GM12878 (cell line): ENCODE measurements around the gene PRR7. TPM values are rescaled to one million over a fixed set of nuclear protein-coding genes. Genes with fewer than 3 reads are reported as not detected.

ENCODE experiments used
- ATAC-seq: fragments of 200-7000 bp; cut with Tn5 transposase; 3 replicates; pipeline ENCODE4 v1.9.1; 2020; ENCODE audit warnings: mild to moderate bottlenecking, moderate library complexity
- BruUV-seq: library from RNA; stranded (reverse); fragments of 400-500 nt; replicated peaks from 2 replicates; lab custom pipeline; 2021; lab: Mats Ljungman, UMichigan
- CTCF ChIA-PET: fragments of 300-600 bp; sonication (Branson Sonifier 250); formaldehyde crosslinking; extraction: SDS; loops from one replicate; lab custom pipeline; 2021; ENCODE audit warnings: inconsistent platforms; lab: Yijun Ruan, JAX
- POLR2A ChIA-PET: fragments of 350-600 bp; formaldehyde crosslinking; extraction: SDS; loops from one replicate; lab custom pipeline; 2021; ENCODE audit warnings: inconsistent platforms; lab: Charles Lee
- RAD21 ChIA-PET: fragments of 300-600 bp; sonication (Branson Sonifier 250); formaldehyde crosslinking; loops from one replicate; lab custom pipeline; 2023; ENCODE audit warnings: antibody characterized with exemption; ENCODE audit not compliant: unreplicated experiment; lab: Charles Lee
- SMC1A ChIA-PET: fragments of 300-600 bp; sonication (Branson Sonifier 250); formaldehyde crosslinking; loops from one replicate; lab custom pipeline; 2023; ENCODE audit not compliant: unreplicated experiment, uncharacterized antibody; lab: Charles Lee
- DNase-seq: peaks from one replicate; pipeline ENCODE4 v3.0.0-alpha.2; 2011; ENCODE audit warnings: low read depth, low spot score
- FAIRE-seq: peaks from 3 replicates; lab custom pipeline; 2011; peaks lifted over from hg19 to GRCh38; lab: Jason Lieb, UNC
- H2AFZ ChIP-seq: 2 replicates; pipeline ENCODE4 v1.6.0; 2011; ENCODE audit warnings: low read depth, low read length, control low read depth; ENCODE audit not compliant: control insufficient read depth
- H3K27ac ChIP-seq: 2 replicates; pipeline ENCODE4 v1.5.1; 2011; ENCODE audit warnings: control low read depth; ENCODE audit not compliant: control insufficient read depth, insufficient read depth
- H3K27me3 ChIP-seq, 2 experiments: replicated peaks in 1 of 2; 2 replicates each; pipeline versions ENCODE4 v1.6.0 to v1.6.1; 2011; ENCODE audit warnings: low read length in 1 of 2; ENCODE audit not compliant: control insufficient read depth in 2 of 2, insufficient read depth in 2 of 2
- H3K36me3 ChIP-seq, 2 experiments: 2 replicates each; pipeline ENCODE4 v1.5.1; 2011; ENCODE audit warnings: low read length in 1 of 2; ENCODE audit not compliant: control insufficient read depth in 2 of 2, insufficient read depth in 2 of 2
- H3K4me1 ChIP-seq: 2 replicates; pipeline ENCODE4 v1.6.1; 2011; ENCODE audit warnings: mild to moderate bottlenecking, low read length, moderate library complexity, mixed read lengths; ENCODE audit not compliant: control insufficient read depth, insufficient read depth
- H3K4me2 ChIP-seq: 2 replicates; pipeline ENCODE4 v1.6.0; 2011; ENCODE audit warnings: control low read depth; ENCODE audit not compliant: control insufficient read depth, insufficient read depth
- H3K4me3 ChIP-seq: fragments of 200-600 bp; sonication (generic); 2 replicates; pipeline ENCODE4 v1.5.1; 2016
- H3K79me2 ChIP-seq: 2 replicates; pipeline ENCODE4 v1.6.0; 2011; ENCODE audit warnings: low read length; ENCODE audit not compliant: control insufficient read depth, insufficient read depth
- H3K9ac ChIP-seq: 2 replicates; pipeline ENCODE4 v1.8.0; 2011; ENCODE audit warnings: low read length, control low read depth, mixed read lengths; ENCODE audit not compliant: control insufficient read depth, insufficient read depth
- H3K9me3 ChIP-seq: replicated peaks from 3 replicates; pipeline ENCODE4 v1.5.1; 2011; ENCODE audit warnings: mild to moderate bottlenecking, low read length; ENCODE audit not compliant: control insufficient read depth, insufficient read depth
- H4K20me1 ChIP-seq: 2 replicates; pipeline ENCODE4 v1.6.0; 2011; ENCODE audit not compliant: control insufficient read depth, insufficient read depth
- POLR2AphosphoS5 ChIP-seq: IDR thresholded peaks from 2 replicates; pipeline ENCODE4 v1.6.1; 2011; ENCODE audit warnings: mild to moderate bottlenecking, low read length, inconsistent platforms
- SMC3 ChIP-seq: IDR thresholded peaks from 2 replicates; pipeline ENCODE4 v1.6.1; 2011; ENCODE audit warnings: low read length, improper control_type of control experiment, borderline replicate concordance
- WGBS: methylation state at CpG from one replicate; pipeline ENCODE4 v1.1.6; 2016; ENCODE audit warnings: low lambda C conversion rate; ENCODE audit not compliant: insufficient replicate concordance, insufficient coverage; ENCODE audit errors: missing lambda C conversion rate; 5-methylcytosine and 5-hydroxymethylcytosine counted together
- in situ Hi-C: fragments of 300-500 bp; cut with MboI; formaldehyde crosslinking; loops from 9 replicates; pipeline ENCODE4 v1.14.3; 2018; ENCODE audit warnings: mixed read lengths
- intact Hi-C: fragments of 100-400 bp; cut with micrococcal nuclease; formaldehyde crosslinking; loops from one replicate; pipeline ENCODE4 v1.14.2; 2022; ENCODE audit not compliant: unreplicated experiment
- polyA plus RNA-seq, 11 experiments: library from polyadenylated mRNA; depleted of rRNA in 4 of 11; unstranded in 6 of 11; stranded (reverse) in 5 of 11; fragments of >200 nt; fragmentation: Nextera tagmentation in 4 of 11; fragmentation: Illumina TruSeq in 1 of 11; extraction: Ambion mirVana in 4 of 11; extraction: Trizol in 1 of 11; gene quantifications; 1 replicate in 1 of 11; 2 replicates in 10 of 11; pipeline versions ENCODE4 v1.2.1 to v1.2.3, GENCODE V29; 2011 to 2016; ENCODE audit warnings: inconsistent platforms in 2 of 11, missing spikeins in 2 of 11, low read depth in 1 of 11
- total RNA-seq, 4 experiments: library from RNA; depleted of rRNA in 3 of 4; stranded (reverse); fragments of >200 nt in 3 of 4; fragmentation: Illumina TruSeq in 1 of 4; extraction: Trizol in 1 of 4; gene quantifications; 2 replicates each; pipeline versions ENCODE4 v1.2.1 to v1.2.3, GENCODE V29; 2013 to 2021
- TF ChIP-seq, protein P1 (sequence below): fragments of 450-650 bp; IDR thresholded peaks from 2 replicates; pipeline ENCODE4 v1.6.1; 2017; ENCODE audit warnings: antibody characterized with exemption, mild to moderate bottlenecking, moderate library complexity
- TF ChIP-seq, protein P2 (sequence below): fragments of 450-650 bp; IDR thresholded peaks from 2 replicates; pipeline ENCODE4 v1.6.1; 2018; ENCODE audit warnings: mild to moderate bottlenecking, low read depth, moderate library complexity; ENCODE audit not compliant: partially characterized antibody
- TF ChIP-seq, protein P3 (sequence below): fragments of 150-350 bp; IDR thresholded peaks from 2 replicates; pipeline ENCODE4 v1.6.1; 2016; ENCODE audit warnings: low read depth, low read length
- TF ChIP-seq, protein P4 (sequence below): fragments of 450-650 bp; IDR thresholded peaks from 2 replicates; pipeline ENCODE4 v1.6.1; 2017; ENCODE audit warnings: mild to moderate bottlenecking, low read depth, inconsistent platforms; ENCODE audit not compliant: poor library complexity, severe bottlenecking
- TF ChIP-seq, protein P5 (sequence below): fragments of 150-350 bp; IDR thresholded peaks from 2 replicates; pipeline ENCODE4 v1.6.1; 2014; ENCODE audit warnings: mild to moderate bottlenecking, low read depth, low read length

The PRR7 gene
- total and polyA plus RNA-seq, 10 of the 15 experiments (the other 5 are each of a cell fraction or from before 2014, with no cell fraction given) = 0.09 to 18.8 (median 4.6) TPM; not detected in 2

DNA sequence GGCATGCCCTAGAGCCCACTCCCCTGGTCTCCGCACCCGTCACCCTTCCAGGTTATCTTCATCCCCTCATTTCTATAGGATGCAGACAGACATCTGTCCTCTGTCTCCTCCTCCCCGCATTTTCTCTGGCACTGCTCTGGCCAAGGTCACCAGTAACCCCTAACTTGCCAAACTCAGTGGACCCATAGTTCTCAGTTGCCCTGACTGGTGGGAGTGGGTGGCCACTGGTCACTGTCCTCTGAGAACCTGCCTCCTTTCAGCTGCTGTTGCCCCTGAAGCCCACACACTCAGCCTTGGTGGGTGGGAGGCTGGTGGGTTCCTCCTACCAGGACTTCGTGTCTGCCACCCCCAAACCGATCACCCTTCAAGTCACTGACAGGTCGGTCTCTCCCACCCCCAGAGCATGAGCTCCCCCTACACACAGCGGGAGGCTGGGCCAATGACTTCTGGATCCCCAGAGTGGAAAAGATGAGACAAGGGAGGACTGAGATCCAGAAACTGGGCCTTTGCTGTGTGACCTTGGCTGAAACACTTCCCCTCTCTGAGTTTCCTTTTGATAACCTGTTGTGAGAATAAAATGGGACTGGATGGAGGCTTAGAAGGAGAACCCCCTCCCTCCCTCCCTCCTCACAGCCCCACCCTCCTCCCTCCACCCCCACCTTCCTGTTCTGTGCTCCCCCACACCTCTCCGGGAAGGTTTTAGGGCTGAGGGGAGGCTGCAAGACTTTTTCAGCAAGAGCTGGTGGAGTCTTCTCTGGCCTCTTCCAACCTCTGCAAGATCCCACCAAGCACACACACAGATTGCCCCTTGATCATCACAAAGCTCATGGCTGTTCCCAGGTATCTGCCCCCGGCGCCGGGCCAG lies 29.2 kb downstream of the PRR7 start:
- in situ Hi-C loops (no loop called here), intact Hi-C loops (no loop called here)
- ChIA-PET POLR2A (interaction anchor here (0.5 to 1.7 kb wide), 4 partner anchors 21 to 117 kb away, joined by 3 to 7 read pairs (median 4); partner anchors contain the start of gene PDLIM7), CTCF (interaction anchor here (0.8 to 2.1 kb wide), 4 partner anchors 19 to 73 kb away, joined by 3 to 8 read pairs (median 4); no protein-coding TSS in a partner anchor), RAD21 (interaction anchor here (0.6 to 1.9 kb wide), 3 partner anchors 14 to 26 kb away, joined by 3 to 4 read pairs (median 3); no protein-coding TSS in a partner anchor), SMC1A (interaction anchor here (0.7 to 1.4 kb wide), 2 partner anchors 20 to 26 kb away, joined by 3 to 5 read pairs; no protein-coding TSS in a partner anchor)
- no peaks in the 10 kb centered on the region for H3K36me3 ChIP-seq
- no peaks in the 10 kb centered on the region for H3K9me3 ChIP-seq
- no peak overlapping the region for H3K9ac ChIP-seq
- ATAC-seq (no peak), DNase-seq (no peak), FAIRE-seq (no peak)
- H3K4me2 ChIP-seq = no peak overlapping the region
- no peak overlapping the region for H3K27ac ChIP-seq
- 59% methylated on average over 10 of the region's 11 CpGs for WGBS
- no peaks in the 10 kb centered on the region for H4K20me1 ChIP-seq
- no peak overlapping the region for H2AFZ ChIP-seq
- H3K4me1 ChIP-seq = peaks cover 24% of the 10 kb centered on the region
- H3K27me3 ChIP-seq = no peaks in the 10 kb centered on the region
- no peak overlapping the region for H3K4me3 ChIP-seq
- H3K79me2 ChIP-seq = peaks cover 4% of the 10 kb centered on the region; the same call in 1 of the 2 replicates
- BruUV-seq = no TSS peak
- TF ChIP-seq, protein P1, sequence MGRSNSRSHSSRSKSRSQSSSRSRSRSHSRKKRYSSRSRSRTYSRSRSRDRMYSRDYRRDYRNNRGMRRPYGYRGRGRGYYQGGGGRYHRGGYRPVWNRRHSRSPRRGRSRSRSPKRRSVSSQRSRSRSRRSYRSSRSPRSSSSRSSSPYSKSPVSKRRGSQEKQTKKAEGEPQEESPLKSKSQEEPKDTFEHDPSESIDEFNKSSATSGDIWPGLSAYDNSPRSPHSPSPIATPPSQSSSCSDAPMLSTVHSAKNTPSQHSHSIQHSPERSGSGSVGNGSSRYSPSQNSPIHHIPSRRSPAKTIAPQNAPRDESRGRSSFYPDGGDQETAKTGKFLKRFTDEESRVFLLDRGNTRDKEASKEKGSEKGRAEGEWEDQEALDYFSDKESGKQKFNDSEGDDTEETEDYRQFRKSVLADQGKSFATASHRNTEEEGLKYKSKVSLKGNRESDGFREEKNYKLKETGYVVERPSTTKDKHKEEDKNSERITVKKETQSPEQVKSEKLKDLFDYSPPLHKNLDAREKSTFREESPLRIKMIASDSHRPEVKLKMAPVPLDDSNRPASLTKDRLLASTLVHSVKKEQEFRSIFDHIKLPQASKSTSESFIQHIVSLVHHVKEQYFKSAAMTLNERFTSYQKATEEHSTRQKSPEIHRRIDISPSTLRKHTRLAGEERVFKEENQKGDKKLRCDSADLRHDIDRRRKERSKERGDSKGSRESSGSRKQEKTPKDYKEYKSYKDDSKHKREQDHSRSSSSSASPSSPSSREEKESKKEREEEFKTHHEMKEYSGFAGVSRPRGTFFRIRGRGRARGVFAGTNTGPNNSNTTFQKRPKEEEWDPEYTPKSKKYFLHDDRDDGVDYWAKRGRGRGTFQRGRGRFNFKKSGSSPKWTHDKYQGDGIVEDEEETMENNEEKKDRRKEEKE = no peak
- no peak for TF ChIP-seq SMC3
- TF ChIP-seq, protein P2, sequence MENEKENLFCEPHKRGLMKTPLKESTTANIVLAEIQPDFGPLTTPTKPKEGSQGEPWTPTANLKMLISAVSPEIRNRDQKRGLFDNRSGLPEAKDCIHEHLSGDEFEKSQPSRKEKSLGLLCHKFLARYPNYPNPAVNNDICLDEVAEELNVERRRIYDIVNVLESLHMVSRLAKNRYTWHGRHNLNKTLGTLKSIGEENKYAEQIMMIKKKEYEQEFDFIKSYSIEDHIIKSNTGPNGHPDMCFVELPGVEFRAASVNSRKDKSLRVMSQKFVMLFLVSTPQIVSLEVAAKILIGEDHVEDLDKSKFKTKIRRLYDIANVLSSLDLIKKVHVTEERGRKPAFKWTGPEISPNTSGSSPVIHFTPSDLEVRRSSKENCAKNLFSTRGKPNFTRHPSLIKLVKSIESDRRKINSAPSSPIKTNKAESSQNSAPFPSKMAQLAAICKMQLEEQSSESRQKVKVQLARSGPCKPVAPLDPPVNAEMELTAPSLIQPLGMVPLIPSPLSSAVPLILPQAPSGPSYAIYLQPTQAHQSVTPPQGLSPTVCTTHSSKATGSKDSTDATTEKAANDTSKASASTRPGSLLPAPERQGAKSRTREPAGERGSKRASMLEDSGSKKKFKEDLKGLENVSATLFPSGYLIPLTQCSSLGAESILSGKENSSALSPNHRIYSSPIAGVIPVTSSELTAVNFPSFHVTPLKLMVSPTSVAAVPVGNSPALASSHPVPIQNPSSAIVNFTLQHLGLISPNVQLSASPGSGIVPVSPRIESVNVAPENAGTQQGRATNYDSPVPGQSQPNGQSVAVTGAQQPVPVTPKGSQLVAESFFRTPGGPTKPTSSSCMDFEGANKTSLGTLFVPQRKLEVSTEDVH = no peak
- TF ChIP-seq, protein P3, sequence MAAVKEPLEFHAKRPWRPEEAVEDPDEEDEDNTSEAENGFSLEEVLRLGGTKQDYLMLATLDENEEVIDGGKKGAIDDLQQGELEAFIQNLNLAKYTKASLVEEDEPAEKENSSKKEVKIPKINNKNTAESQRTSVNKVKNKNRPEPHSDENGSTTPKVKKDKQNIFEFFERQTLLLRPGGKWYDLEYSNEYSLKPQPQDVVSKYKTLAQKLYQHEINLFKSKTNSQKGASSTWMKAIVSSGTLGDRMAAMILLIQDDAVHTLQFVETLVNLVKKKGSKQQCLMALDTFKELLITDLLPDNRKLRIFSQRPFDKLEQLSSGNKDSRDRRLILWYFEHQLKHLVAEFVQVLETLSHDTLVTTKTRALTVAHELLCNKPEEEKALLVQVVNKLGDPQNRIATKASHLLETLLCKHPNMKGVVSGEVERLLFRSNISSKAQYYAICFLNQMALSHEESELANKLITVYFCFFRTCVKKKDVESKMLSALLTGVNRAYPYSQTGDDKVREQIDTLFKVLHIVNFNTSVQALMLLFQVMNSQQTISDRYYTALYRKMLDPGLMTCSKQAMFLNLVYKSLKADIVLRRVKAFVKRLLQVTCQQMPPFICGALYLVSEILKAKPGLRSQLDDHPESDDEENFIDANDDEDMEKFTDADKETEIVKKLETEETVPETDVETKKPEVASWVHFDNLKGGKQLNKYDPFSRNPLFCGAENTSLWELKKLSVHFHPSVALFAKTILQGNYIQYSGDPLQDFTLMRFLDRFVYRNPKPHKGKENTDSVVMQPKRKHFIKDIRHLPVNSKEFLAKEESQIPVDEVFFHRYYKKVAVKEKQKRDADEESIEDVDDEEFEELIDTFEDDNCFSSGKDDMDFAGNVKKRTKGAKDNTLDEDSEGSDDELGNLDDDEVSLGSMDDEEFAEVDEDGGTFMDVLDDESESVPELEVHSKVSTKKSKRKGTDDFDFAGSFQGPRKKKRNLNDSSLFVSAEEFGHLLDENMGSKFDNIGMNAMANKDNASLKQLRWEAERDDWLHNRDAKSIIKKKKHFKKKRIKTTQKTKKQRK = no peak
- TF ChIP-seq, protein P4, sequence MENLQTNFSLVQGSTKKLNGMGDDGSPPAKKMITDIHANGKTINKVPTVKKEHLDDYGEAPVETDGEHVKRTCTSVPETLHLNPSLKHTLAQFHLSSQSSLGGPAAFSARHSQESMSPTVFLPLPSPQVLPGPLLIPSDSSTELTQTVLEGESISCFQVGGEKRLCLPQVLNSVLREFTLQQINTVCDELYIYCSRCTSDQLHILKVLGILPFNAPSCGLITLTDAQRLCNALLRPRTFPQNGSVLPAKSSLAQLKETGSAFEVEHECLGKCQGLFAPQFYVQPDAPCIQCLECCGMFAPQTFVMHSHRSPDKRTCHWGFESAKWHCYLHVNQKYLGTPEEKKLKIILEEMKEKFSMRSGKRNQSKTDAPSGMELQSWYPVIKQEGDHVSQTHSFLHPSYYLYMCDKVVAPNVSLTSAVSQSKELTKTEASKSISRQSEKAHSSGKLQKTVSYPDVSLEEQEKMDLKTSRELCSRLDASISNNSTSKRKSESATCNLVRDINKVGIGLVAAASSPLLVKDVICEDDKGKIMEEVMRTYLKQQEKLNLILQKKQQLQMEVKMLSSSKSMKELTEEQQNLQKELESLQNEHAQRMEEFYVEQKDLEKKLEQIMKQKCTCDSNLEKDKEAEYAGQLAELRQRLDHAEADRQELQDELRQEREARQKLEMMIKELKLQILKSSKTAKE = no peak
- TF ChIP-seq, protein P5, sequence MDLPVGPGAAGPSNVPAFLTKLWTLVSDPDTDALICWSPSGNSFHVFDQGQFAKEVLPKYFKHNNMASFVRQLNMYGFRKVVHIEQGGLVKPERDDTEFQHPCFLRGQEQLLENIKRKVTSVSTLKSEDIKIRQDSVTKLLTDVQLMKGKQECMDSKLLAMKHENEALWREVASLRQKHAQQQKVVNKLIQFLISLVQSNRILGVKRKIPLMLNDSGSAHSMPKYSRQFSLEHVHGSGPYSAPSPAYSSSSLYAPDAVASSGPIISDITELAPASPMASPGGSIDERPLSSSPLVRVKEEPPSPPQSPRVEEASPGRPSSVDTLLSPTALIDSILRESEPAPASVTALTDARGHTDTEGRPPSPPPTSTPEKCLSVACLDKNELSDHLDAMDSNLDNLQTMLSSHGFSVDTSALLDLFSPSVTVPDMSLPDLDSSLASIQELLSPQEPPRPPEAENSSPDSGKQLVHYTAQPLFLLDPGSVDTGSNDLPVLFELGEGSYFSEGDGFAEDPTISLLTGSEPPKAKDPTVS = no peak
- no peak for TF ChIP-seq POLR2AphosphoS5
